Activated naive CD8-positive, alpha-beta T cell (primary cell): ENCODE data around the gene PHACTR1.

Experiments
- H3K27ac Mint-ChIP-seq: one replicate; pipeline ENCODE4 v1.8.0; 2021; ENCODE audit warnings: mixed read lengths
- H3K27me3 Mint-ChIP-seq: one replicate; pipeline ENCODE4 v1.8.0; 2021; ENCODE audit warnings: mixed read lengths
- H3K36me3 Mint-ChIP-seq: one replicate; pipeline ENCODE4 v1.8.0; 2021; ENCODE audit warnings: mixed read lengths
- H3K4me1 Mint-ChIP-seq: one replicate; pipeline ENCODE4 v1.8.0; 2021; ENCODE audit warnings: low read depth, mixed read lengths
- H3K4me3 Mint-ChIP-seq: one replicate; pipeline ENCODE4 v1.8.0; 2021; ENCODE audit warnings: mild to moderate bottlenecking, mixed read lengths
- H3K9me3 Mint-ChIP-seq: one replicate; pipeline ENCODE4 v1.8.0; 2021; ENCODE audit warnings: low read depth, mixed read lengths

PHACTR1 gene

GRCh38 chr6:13053006-13053461, 336.5 kb downstream of the PHACTR1 start:
- no peaks in the 10 kb centered on the region for H3K4me1 Mint-ChIP-seq
- no peaks in the 10 kb centered on the region for H3K9me3 Mint-ChIP-seq
- H3K27me3 Mint-ChIP-seq: peaks cover 17% of the 10 kb centered on the region
- no peaks in the 10 kb centered on the region for H3K36me3 Mint-ChIP-seq
- no peak overlapping the region for H3K4me3 Mint-ChIP-seq
- H3K27ac Mint-ChIP-seq: no peak overlapping the region

DNA sequence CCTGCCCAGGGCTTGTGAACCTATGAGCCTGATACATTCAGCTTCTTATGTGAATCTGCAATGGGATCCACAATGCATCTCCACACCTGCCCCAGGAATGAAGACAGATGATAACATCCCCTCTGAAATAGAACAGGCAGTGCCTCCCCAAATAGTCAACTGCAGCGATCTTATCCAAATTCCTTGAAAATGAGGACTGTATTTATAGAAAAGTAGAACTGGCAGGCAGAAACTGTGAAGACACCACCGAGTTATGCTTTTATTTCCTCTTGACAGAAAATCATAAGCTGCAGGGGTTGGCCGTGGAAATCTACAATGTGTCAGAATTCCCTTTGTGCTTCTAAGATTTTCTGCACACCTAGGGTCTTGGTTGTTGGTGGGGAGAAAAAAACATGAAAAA, 341.5 kb downstream of the PHACTR1 start:
- no peaks in the 10 kb centered on the region for H3K9me3 Mint-ChIP-seq
- no peaks in the 10 kb centered on the region for H3K36me3 Mint-ChIP-seq
- H3K4me1 Mint-ChIP-seq: no peaks in the 10 kb centered on the region
- H3K4me3 Mint-ChIP-seq: no peak overlapping the region
- H3K27ac Mint-ChIP-seq: no peak overlapping the region
- H3K27me3 Mint-ChIP-seq: peaks cover 17% of the 10 kb centered on the region

- Mint-ChIP-seq H3K27me3 (peaks cover 13% of the 10 kb centered on the region), H3K4me3 (no peak overlapping the region), H3K36me3 (no peaks in the 10 kb centered on the region), H3K4me1 (no peaks in the 10 kb centered on the region), H3K27ac (no peak overlapping the region), H3K9me3 (no peaks in the 10 kb centered on the region)
These were observed 342.5 kb downstream of the PHACTR1 start for GRCh38 chr6:13059026-13059425.

- Mint-ChIP-seq H3K27me3 (no peaks in the 10 kb centered on the region), H3K4me1 (no peaks in the 10 kb centered on the region), H3K36me3 (no peaks in the 10 kb centered on the region), H3K4me3 (no peak overlapping the region), H3K27ac (no peak overlapping the region), H3K9me3 (no peaks in the 10 kb centered on the region)
These were observed 346.8 kb downstream of the PHACTR1 start for GRCh38 chr6:13063300-13063918.

DNA sequence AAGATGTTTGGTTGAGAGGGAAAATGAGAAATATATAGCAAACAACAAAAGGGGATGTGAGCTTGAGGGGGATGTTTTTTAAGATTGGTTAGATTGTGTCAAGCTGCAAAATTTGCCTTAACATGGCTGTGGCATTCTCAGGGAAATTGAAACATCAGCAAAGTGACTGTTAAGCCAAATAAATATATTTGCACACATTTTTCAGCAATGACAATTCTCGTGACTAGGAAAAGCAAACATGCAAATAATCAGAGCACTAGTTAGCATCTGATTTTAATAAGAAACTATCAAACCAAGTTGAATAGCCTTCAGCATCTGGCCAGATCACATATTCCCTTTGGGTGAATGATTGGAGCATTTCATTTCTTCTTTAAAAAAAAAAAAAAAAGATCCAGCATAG, 349.0 kb downstream of the PHACTR1 start:
- Mint-ChIP-seq H3K4me1 (no peaks in the 10 kb centered on the region), H3K9me3 (no peaks in the 10 kb centered on the region), H3K27me3 (no peaks in the 10 kb centered on the region), H3K4me3 (no peak overlapping the region), H3K27ac (no peak overlapping the region), H3K36me3 (no peaks in the 10 kb centered on the region)

- H3K9me3 Mint-ChIP-seq: no peaks in the 10 kb centered on the region
- H3K27ac Mint-ChIP-seq: no peak overlapping the region
- H3K27me3 Mint-ChIP-seq: no peaks in the 10 kb centered on the region
- H3K4me3 Mint-ChIP-seq: no peak overlapping the region
- H3K36me3 Mint-ChIP-seq: no peaks in the 10 kb centered on the region
- no peaks in the 10 kb centered on the region for H3K4me1 Mint-ChIP-seq
These were observed 349.5 kb downstream of the PHACTR1 start for GRCh38 chr6:13066050-13066449.

- no peaks in the 10 kb centered on the region for H3K4me1 Mint-ChIP-seq
- no peaks in the 10 kb centered on the region for H3K9me3 Mint-ChIP-seq
- no peaks in the 10 kb centered on the region for H3K36me3 Mint-ChIP-seq
- no peak overlapping the region for H3K4me3 Mint-ChIP-seq
- H3K27ac Mint-ChIP-seq: no peak overlapping the region
- no peaks in the 10 kb centered on the region for H3K27me3 Mint-ChIP-seq
These were observed 350.3 kb downstream of the PHACTR1 start for GRCh38 chr6:13066820-13067219.

GRCh38 chr6:13068586-13069210, 352.1 kb downstream of the PHACTR1 start:
- Mint-ChIP-seq H3K4me1 (no peaks in the 10 kb centered on the region), H3K9me3 (no peaks in the 10 kb centered on the region), H3K27me3 (peaks cover 6% of the 10 kb centered on the region), H3K4me3 (no peak overlapping the region), H3K36me3 (no peaks in the 10 kb centered on the region), H3K27ac (no peak overlapping the region)

DNA sequence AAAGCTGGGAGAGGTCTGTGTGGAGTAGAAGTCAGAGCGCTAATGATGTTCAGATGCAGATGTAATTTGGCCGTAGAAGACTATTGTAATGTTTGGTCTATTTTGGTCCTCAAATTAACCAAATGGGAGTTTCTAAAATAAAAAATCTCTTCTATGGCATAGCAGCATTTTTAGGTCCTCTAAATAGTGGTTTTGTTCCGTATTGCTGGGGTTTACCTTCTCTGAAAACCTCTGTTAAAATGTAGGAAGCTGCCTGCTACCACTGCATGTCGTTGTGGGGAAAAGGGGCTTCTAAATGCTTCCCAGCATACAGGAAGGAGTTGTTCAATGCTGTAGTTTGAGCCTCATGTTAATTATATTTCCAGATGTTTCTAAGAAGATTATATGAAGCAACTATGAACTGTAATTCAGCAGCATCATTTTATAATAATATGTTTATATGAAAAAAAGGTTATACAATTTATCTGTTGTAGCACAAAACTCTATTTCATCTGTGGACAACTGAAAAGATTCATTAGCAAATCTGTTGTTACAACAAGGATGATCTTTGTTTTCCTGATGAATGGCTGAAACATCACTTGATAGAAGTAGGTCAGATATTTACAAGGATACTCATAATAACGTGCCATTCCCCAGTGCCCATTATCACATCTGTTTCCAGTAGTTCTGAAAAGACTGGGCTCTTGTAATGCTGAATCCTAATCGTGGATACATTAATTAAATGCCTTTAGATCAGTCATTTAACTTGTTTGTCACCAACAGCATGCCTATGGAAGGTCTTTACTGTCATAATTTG, 355.2 kb downstream of the PHACTR1 start:
- Mint-ChIP-seq H3K27ac (no peak overlapping the region), H3K4me1 (no peaks in the 10 kb centered on the region), H3K36me3 (no peaks in the 10 kb centered on the region), H3K27me3 (peaks cover 11% of the 10 kb centered on the region), H3K4me3 (no peak overlapping the region), H3K9me3 (no peaks in the 10 kb centered on the region)

- Mint-ChIP-seq H3K27me3 (peaks cover 13% of the 10 kb centered on the region), H3K4me3 (no peak overlapping the region)
These were observed 356.2 kb downstream of the PHACTR1 start for GRCh38 chr6:13072686-13073347.

GRCh38 chr6:13074415-13075140, 358.0 kb downstream of the PHACTR1 start:
- no peaks in the 10 kb centered on the region for H3K36me3 Mint-ChIP-seq
- peaks cover 13% of the 10 kb centered on the region for H3K27me3 Mint-ChIP-seq
- no peak overlapping the region for H3K4me3 Mint-ChIP-seq
- H3K9me3 Mint-ChIP-seq: no peaks in the 10 kb centered on the region
- no peak overlapping the region for H3K27ac Mint-ChIP-seq
- no peaks in the 10 kb centered on the region for H3K4me1 Mint-ChIP-seq

More at GRCh38 chr6:13072686-13073347, 356.2 kb downstream of the PHACTR1 start:
- Mint-ChIP-seq H3K27ac (no peak overlapping the region), H3K9me3 (no peaks in the 10 kb centered on the region), H3K36me3 (no peaks in the 10 kb centered on the region), H3K4me1 (no peaks in the 10 kb centered on the region)

DNA sequence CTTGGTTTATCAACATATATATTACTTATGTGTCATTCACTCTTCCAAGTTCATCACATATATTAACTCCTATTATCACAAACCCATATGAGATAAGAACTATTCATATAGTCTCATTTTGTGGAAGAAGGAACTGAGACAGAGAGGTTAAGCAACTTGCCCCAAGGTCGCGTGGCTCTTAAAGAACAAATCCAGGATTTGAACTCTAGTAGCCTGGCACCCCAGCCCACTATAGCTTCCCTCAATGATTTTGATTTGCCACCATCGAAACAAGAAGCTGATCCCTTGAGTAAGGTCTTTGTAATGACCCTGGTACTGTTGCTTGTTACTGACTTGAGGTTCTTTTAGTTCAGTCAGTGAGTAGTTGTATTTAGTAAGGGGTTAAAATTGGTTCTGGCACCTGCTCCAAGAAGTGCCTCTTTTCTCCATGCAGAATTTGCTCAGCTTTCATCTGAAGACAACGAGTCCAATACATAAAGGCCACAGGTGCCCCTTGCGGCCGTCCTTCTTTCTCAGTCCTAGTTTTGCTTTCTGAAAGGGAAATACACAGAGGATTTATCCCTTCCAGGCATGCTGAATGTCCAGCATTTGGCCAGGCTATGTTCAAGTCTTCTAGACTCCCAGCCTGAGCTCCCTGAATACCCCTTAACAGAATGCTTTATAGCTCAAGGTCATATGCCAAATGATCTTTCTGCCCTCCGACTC, 358.7 kb downstream of the PHACTR1 start:
- peaks cover 13% of the 10 kb centered on the region for H3K27me3 Mint-ChIP-seq
- H3K27ac Mint-ChIP-seq: no peak overlapping the region
- H3K4me1 Mint-ChIP-seq: no peaks in the 10 kb centered on the region
- H3K4me3 Mint-ChIP-seq: no peak overlapping the region
- no peaks in the 10 kb centered on the region for H3K36me3 Mint-ChIP-seq
- no peaks in the 10 kb centered on the region for H3K9me3 Mint-ChIP-seq

DNA sequence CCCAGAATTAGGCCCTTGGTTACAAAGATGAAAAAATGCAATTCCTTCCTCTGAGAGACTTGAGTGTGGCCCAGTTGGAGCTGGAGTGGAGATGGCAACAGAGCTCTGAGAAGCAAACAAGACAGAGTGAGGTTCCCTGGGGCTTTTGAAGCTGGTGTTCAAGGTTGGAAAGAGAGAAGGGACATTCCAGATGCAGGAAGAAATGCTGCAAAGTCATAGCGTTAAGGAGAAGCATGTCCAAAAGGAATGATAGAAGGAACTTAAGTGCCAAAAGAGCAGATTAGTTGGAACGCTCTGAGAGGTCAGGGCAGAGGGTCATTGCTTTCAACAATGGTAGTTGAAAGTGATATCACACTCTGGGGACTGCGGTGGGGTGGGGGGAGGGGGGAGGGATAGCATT, 360.0 kb downstream of the PHACTR1 start:
- no peak overlapping the region for H3K4me3 Mint-ChIP-seq
- peaks cover 13% of the 10 kb centered on the region for H3K27me3 Mint-ChIP-seq
- no peaks in the 10 kb centered on the region for H3K9me3 Mint-ChIP-seq
- no peaks in the 10 kb centered on the region for H3K36me3 Mint-ChIP-seq
- H3K4me1 Mint-ChIP-seq: no peaks in the 10 kb centered on the region
- no peak overlapping the region for H3K27ac Mint-ChIP-seq

DNA sequence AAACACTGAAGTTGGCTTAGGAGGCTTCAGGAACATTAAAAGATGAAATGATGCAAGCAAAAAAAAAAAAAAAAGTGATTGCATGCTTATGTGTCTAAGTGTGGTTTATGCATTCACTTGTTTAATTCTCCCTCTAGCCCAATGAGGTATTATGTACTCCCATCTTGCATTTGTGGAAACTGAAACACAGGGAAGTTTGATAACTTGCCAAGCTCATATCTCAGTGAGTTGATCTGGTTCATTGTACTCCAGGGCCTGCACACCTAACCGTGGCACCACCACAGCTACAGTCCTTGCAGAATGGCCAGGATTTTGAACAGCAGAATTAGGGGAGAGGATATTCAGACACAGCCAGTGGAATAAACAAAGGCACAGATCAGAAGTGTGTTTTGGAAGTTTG, 360.6 kb downstream of the PHACTR1 start:
- Mint-ChIP-seq H3K4me3 (no peak overlapping the region), H3K36me3 (no peaks in the 10 kb centered on the region), H3K27me3 (peaks cover 13% of the 10 kb centered on the region), H3K27ac (no peak overlapping the region), H3K4me1 (no peaks in the 10 kb centered on the region), H3K9me3 (no peaks in the 10 kb centered on the region)
